Parathyroid adenoma (tissue), 2 donors: ENCODE results near the gene MRPL14.

Source experiments
- H2AFZ ChIP-seq: fragments of 300-600 bp; sonication (generic); one replicate; pipeline ENCODE4 v1.7.0; 2017; ENCODE audit warnings: antibody characterized with exemption, mild to moderate bottlenecking
- H3K27ac ChIP-seq: fragments of 300-600 bp; sonication (generic); one replicate; pipeline ENCODE4 v1.7.0; 2017
- H3K27me3 ChIP-seq: fragments of 300-600 bp; sonication (generic); one replicate; pipeline ENCODE4 v1.7.0; 2017; ENCODE audit warnings: low read length; ENCODE audit not compliant: control insufficient read depth, insufficient read depth
- H3K36me3 ChIP-seq: fragments of 300-600 bp; sonication (generic); one replicate; pipeline ENCODE4 v1.7.0; 2017; ENCODE audit warnings: low read length; ENCODE audit not compliant: control insufficient read depth, insufficient read depth
- H3K4me1 ChIP-seq: fragments of 300-600 bp; sonication (generic); one replicate; pipeline ENCODE4 v1.7.0; 2017; ENCODE audit warnings: control low read depth
- H3K4me2 ChIP-seq: fragments of 300-600 bp; sonication (generic); one replicate; pipeline ENCODE4 v1.7.0; 2017; ENCODE audit warnings: low read length
- H3K4me3 ChIP-seq: fragments of 300-600 bp; sonication (generic); one replicate; pipeline ENCODE4 v1.7.0; 2017; ENCODE audit warnings: low read depth, low read length
- H3K79me2 ChIP-seq: fragments of 300-600 bp; sonication (generic); one replicate; pipeline ENCODE4 v1.7.0; 2017; ENCODE audit warnings: control low read depth
- H3K9ac ChIP-seq: fragments of 300-600 bp; sonication (generic); one replicate; pipeline ENCODE4 v1.7.0; 2017; ENCODE audit warnings: mild to moderate bottlenecking
- H3K9me3 ChIP-seq: fragments of 300-600 bp; sonication (generic); one replicate; pipeline ENCODE4 v1.7.0; 2017; ENCODE audit warnings: low read length; ENCODE audit not compliant: control insufficient read depth
- TF ChIP-seq, protein P1 (sequence below): fragments of 300-600 bp; sonication (generic); IDR thresholded peaks from one replicate; pipeline ENCODE4 v1.7.0; 2017; ENCODE audit warnings: antibody characterized with exemption, mild to moderate bottlenecking
- donor health status: primary hyperparathyroidism.

Gene MRPL14

DNA sequence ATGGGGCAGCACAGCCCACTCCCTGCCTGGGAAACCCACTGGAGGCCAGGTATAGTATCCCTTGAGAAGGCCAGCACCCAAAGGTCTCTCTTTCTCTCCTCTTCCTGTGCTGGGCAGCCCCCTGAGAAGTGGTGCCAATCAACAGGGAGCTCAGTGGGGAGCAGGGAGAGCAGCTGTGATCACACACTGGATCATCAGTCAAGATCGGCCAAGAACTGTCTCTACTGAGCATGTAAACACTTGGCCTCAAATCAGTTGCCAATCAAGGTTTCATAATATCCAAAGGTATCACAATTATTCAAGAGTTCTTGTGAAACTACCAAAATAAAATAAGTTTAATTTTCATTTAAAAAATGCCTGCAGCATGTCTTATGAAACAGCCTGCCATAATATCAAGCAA, 18.8 kb downstream of the MRPL14 start:
- no peaks in the 10 kb centered on the region for H3K27me3 ChIP-seq
- no peak overlapping the region for H3K27ac ChIP-seq
- no peak overlapping the region for H3K4me3 ChIP-seq
- H3K79me2 ChIP-seq, result peaks cover 9% of the 10 kb centered on the region
- H2AFZ ChIP-seq, result no peak overlapping the region
- H3K4me2 ChIP-seq, result no peak overlapping the region
- H3K4me1 ChIP-seq, result peaks cover 3% of the 10 kb centered on the region
- no peak overlapping the region for H3K9ac ChIP-seq
- TF ChIP-seq, protein P1, sequence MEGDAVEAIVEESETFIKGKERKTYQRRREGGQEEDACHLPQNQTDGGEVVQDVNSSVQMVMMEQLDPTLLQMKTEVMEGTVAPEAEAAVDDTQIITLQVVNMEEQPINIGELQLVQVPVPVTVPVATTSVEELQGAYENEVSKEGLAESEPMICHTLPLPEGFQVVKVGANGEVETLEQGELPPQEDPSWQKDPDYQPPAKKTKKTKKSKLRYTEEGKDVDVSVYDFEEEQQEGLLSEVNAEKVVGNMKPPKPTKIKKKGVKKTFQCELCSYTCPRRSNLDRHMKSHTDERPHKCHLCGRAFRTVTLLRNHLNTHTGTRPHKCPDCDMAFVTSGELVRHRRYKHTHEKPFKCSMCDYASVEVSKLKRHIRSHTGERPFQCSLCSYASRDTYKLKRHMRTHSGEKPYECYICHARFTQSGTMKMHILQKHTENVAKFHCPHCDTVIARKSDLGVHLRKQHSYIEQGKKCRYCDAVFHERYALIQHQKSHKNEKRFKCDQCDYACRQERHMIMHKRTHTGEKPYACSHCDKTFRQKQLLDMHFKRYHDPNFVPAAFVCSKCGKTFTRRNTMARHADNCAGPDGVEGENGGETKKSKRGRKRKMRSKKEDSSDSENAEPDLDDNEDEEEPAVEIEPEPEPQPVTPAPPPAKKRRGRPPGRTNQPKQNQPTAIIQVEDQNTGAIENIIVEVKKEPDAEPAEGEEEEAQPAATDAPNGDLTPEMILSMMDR, result no peak
- H3K36me3 ChIP-seq, result no peaks in the 10 kb centered on the region
- no peaks in the 10 kb centered on the region for H3K9me3 ChIP-seq

DNA sequence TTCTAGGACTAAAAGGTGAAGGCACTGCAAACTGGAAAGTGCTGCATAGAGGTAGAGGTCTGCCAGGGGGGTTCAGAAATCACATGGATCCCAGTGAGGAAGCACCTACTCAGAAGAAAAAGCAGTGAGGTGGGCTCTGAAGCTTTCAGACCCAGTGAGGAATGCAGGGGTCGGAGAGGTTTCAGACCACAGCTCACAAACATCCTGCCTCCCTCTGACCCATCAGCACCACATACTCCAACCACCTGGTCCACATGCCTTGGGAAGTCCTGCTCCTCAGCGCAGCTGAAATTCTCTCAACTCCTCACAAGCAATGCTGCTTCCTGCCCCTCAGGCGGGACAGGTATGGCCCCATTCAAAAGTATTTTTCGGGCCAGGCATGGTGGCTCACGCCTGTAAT, 20.2 kb downstream of the MRPL14 start:
- no peak overlapping the region for H2AFZ ChIP-seq
- TF ChIP-seq, protein P1, result no peak
- no peak overlapping the region for H3K4me2 ChIP-seq
- no peaks in the 10 kb centered on the region for H3K27me3 ChIP-seq
- no peaks in the 10 kb centered on the region for H3K36me3 ChIP-seq
- peaks cover 3% of the 10 kb centered on the region for H3K4me1 ChIP-seq
- no peak overlapping the region for H3K9ac ChIP-seq
- no peak overlapping the region for H3K4me3 ChIP-seq
- no peaks in the 10 kb centered on the region for H3K9me3 ChIP-seq
- H3K27ac ChIP-seq, result no peak overlapping the region
- peaks cover 9% of the 10 kb centered on the region for H3K79me2 ChIP-seq

DNA sequence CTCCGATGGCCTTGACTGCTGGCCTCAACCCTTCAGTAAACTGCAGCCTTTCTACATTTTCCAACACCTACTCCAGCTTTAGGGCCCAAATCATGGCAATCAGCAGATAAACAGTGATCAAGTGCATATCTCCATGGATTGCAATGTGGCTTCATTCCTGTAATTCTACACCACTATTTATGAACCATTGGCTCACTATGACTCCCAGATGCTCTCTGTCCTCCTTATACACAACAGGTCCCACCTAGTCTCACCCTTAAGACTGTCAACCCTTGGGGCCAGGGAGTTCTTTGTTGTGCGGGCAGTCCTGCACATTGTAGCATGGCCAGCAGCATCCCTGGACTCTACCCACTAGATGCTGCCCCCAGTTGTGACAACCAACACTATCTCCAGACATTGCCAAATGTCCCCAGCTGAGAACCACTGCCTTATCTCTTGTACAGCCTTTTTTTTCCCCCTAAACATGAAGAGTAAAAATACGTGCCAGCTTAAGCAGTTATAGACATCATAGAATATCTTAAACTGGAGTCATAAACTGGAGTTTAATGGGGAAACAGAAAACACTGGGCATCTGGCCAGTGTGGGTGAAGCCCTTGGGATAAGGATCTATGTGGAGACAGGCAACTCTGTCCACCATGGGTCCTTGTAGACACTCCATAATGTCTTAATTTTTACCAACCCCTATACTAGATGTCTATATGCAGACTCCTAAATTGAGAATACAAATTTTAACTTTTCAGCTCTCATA, 21.1 kb downstream of the MRPL14 start:
- Histone ChIP-seq H3K36me3 (no peaks in the 10 kb centered on the region), H3K4me1 (peaks cover 3% of the 10 kb centered on the region), H3K27ac (no peak overlapping the region), H3K4me2 (no peak overlapping the region), H2AFZ (no peak overlapping the region), H3K79me2 (peaks cover 9% of the 10 kb centered on the region), H3K9me3 (no peaks in the 10 kb centered on the region), H3K4me3 (no peak overlapping the region), H3K9ac (no peak overlapping the region), H3K27me3 (no peaks in the 10 kb centered on the region)
- TF ChIP-seq, protein P1, result no peak

DNA sequence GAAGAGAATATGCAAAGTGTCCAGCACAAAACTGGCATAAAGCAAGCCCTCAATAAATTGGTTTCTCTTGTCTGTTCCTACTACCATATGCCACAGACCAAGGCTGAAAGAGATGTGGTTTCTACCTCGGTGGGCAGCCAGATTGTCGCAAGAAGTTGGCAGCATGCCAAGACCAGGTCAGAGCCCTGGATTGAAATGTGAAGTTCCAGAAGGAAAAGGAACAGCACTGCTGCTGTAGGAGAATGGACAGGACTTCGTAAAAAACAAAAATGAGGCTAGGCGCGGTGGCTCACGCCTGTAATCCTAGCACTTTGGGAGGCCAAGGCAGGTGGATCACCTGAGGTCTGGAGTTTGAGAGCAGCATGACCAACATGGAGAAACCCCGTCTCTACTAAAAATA, 22.1 kb downstream of the MRPL14 start:
- peaks cover 9% of the 10 kb centered on the region for H3K79me2 ChIP-seq
- TF ChIP-seq, protein P1, result no peak
- H3K36me3 ChIP-seq, result no peaks in the 10 kb centered on the region
- H3K27ac ChIP-seq, result peak overlapping the region; percentile 54
- no peak overlapping the region for H3K4me3 ChIP-seq
- no peak overlapping the region for H3K9ac ChIP-seq
- H3K4me2 ChIP-seq, result no peak overlapping the region
- no peaks in the 10 kb centered on the region for H3K27me3 ChIP-seq
- peaks cover 3% of the 10 kb centered on the region for H3K4me1 ChIP-seq
- H2AFZ ChIP-seq, result no peak overlapping the region
- H3K9me3 ChIP-seq, result no peaks in the 10 kb centered on the region

DNA sequence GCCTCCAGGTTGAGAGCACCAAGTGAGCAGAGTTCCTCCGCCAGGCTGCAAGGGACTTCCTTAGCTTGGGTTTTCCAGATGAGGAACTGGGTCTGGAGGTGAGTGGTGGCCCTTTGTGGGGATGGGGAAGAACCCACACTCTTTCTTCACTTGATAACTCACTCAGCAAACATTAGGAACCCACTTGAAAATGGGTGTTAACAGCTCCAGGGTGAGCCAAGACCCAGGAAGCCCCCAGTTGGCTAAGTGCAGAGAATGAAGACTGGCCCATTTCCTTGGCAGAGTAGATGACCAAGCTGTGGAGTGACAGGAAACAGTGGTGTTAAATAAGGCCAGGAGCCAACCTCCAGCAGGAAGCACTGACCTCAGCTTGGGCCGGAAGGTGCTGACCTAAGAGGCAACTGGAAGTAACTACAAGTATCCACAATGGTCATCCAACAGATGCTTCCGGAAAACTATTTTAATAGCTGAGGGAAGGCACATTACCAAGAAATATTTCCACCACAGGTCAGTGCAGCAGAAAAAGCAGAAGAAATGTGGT, 22.7 kb downstream of the MRPL14 start:
- Histone ChIP-seq H3K4me3 (no peak overlapping the region), H3K9ac (no peak overlapping the region), H2AFZ (no peak overlapping the region), H3K4me1 (peaks cover 3% of the 10 kb centered on the region), H3K79me2 (peaks cover 9% of the 10 kb centered on the region), H3K27ac (peak overlapping the region; percentile 54), H3K36me3 (no peaks in the 10 kb centered on the region), H3K9me3 (no peaks in the 10 kb centered on the region), H3K4me2 (no peak overlapping the region), H3K27me3 (no peaks in the 10 kb centered on the region)
- TF ChIP-seq, protein P1, result no peak
